Gastroesophageal sphincter (tissue), 3 donors: ENCODE results near the gene GLI1.

Experiments
- POLR2A ChIP-seq, 2 donors: fragments of 450-650 bp; IDR thresholded peaks; one replicate each; pipeline ENCODE4 v1.6.1; 2017; ENCODE audit warnings: antibody characterized with exemption in 2 of 2, mild to moderate bottlenecking in 2 of 2, moderate library complexity in 1 of 2
- TF ChIP-seq, protein P1 (sequence below), 4 experiments: fragments of 200-600 bp in 2 of 4; fragments of 450-650 bp in 2 of 4; sonication (generic) in 1 of 4; IDR thresholded peaks; one replicate each; pipeline ENCODE4 v1.5.1; 2017 to 2019; ENCODE audit warnings: antibody characterized with exemption in 4 of 4, mild to moderate bottlenecking in 2 of 4, moderate library complexity in 2 of 4

DNA sequence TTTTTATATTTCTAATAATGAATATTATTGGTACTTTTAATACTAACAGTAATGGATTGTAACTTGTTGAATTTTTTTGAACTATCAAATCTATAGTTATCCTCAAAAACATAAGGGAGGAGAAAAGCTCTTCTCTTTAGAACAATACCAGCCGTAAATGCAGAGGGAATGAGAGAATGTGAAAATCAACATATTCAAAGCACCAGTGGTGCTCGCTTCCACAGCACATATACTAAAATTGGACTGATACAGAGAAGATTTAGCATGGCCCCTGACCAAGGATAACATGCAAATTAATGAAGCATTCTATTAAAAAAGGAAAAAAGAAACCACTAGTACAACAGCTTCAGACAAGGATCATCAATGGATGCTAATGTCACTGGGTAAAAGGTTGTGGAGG, 44.5 kb upstream of the GLI1 start:
- no peak for TF ChIP-seq POLR2A (IDR thresholded peaks at IDR 0.05)
- TF ChIP-seq, protein P1, sequence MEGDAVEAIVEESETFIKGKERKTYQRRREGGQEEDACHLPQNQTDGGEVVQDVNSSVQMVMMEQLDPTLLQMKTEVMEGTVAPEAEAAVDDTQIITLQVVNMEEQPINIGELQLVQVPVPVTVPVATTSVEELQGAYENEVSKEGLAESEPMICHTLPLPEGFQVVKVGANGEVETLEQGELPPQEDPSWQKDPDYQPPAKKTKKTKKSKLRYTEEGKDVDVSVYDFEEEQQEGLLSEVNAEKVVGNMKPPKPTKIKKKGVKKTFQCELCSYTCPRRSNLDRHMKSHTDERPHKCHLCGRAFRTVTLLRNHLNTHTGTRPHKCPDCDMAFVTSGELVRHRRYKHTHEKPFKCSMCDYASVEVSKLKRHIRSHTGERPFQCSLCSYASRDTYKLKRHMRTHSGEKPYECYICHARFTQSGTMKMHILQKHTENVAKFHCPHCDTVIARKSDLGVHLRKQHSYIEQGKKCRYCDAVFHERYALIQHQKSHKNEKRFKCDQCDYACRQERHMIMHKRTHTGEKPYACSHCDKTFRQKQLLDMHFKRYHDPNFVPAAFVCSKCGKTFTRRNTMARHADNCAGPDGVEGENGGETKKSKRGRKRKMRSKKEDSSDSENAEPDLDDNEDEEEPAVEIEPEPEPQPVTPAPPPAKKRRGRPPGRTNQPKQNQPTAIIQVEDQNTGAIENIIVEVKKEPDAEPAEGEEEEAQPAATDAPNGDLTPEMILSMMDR (IDR thresholded peaks at IDR 0.05) = no peak
